ENCODE data around the gene RETREG1. TPM values are rescaled to one million over a fixed set of nuclear protein-coding genes. Genes with fewer than 3 reads are reported as not detected.

The RETREG1 gene
- total RNA-seq, 4 donors from 2014 or later: 0.51 to 12.5 (median 4.5) TPM

DNA sequence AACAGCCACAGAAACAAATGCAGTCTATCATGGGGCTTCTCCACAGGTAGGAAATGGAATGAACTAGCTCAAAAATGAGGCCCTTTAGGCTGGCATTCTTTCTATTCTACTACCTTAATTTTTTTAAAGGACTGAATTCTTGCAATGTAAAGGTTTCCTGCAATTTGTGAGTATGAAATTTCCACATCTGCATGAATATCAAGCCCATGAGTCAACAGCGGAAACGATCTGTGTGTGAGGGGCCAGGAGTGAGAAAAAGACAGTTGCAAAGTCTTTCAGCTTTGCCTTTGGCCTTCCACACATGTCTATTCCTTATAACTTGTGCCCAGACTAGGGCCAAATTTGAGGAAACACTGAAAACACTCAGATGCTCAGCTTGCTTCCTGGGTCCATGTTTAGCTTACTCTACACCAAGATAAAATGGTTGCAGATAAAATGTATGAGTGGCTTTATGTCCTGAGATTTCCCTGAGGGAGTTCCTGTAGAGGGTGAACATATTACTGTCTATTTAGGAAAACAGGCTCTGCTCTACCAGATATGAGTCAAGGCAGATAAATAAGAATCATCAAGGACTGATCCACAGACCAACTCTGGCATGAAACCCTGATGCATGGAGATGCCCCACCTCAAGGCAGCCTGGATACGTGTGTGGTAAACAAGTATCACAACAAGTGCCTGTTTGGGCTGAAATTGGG is 46.5 kb downstream of the RETREG1 start:
- Histone ChIP-seq H3K27ac (no peak overlapping the region), H3K4me1 (no peaks in the 10 kb centered on the region), H3K27me3 (no peaks in the 10 kb centered on the region), H3K36me3 (no peaks in the 10 kb centered on the region), H3K9me3 (no peaks in the 10 kb centered on the region), H3K4me3 (no peak overlapping the region)
- no peak for TF ChIP-seq POLR2A (IDR thresholded peaks at IDR 0.05)
- TF ChIP-seq, protein P1, sequence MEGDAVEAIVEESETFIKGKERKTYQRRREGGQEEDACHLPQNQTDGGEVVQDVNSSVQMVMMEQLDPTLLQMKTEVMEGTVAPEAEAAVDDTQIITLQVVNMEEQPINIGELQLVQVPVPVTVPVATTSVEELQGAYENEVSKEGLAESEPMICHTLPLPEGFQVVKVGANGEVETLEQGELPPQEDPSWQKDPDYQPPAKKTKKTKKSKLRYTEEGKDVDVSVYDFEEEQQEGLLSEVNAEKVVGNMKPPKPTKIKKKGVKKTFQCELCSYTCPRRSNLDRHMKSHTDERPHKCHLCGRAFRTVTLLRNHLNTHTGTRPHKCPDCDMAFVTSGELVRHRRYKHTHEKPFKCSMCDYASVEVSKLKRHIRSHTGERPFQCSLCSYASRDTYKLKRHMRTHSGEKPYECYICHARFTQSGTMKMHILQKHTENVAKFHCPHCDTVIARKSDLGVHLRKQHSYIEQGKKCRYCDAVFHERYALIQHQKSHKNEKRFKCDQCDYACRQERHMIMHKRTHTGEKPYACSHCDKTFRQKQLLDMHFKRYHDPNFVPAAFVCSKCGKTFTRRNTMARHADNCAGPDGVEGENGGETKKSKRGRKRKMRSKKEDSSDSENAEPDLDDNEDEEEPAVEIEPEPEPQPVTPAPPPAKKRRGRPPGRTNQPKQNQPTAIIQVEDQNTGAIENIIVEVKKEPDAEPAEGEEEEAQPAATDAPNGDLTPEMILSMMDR (IDR thresholded peaks at IDR 0.05): no peak
- no peak for DNase-seq
- intact Hi-C loops (cut with DNase I; ENCODE audit: low total_unique reads): no loop called here

DNA sequence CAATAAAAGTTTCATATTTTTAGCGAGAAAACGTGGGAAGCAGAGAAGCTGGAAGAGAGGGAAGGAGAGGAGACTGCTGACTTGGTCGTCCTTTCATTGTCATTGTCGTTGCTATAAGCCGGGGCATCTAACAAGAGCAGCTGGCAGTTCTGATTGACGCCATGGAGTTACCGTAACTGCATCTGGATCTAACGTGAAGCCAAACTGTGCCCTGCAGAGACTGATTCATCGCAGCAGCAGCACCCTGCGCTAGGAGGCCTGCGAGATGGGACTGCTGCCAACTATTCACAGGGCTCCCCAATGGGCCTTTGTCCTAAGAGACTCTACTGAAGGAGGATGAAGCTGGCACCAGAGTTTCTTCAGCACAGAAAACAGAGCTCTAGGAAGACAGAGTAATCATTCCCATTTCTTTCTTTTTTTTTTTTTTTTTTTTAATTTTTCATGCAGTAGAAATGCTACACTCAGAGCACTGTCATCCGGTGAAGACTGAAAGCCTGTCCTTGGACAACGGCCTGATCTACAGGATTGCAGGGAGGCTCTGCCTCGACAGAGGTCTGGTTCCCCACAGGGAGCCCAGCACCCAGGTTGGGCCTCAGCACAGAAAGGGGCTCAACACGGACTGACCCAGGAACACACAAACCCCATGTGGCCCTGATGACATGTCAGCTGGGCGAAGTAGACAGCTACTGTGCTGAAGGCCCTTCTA is 47.8 kb downstream of the RETREG1 start:
- Histone ChIP-seq H3K9me3 (no peaks in the 10 kb centered on the region), H3K27me3 (no peaks in the 10 kb centered on the region), H3K4me3 (no peak overlapping the region), H3K36me3 (no peaks in the 10 kb centered on the region), H3K4me1 (no peaks in the 10 kb centered on the region), H3K27ac (no peak overlapping the region)
- TF ChIP-seq, protein P1 (IDR thresholded peaks at IDR 0.05): no peak
- TF ChIP-seq POLR2A (IDR thresholded peaks at IDR 0.05): no peak
- no peak for DNase-seq
- intact Hi-C loops (cut with DNase I; ENCODE audit: low total_unique reads): no loop called here

DNA sequence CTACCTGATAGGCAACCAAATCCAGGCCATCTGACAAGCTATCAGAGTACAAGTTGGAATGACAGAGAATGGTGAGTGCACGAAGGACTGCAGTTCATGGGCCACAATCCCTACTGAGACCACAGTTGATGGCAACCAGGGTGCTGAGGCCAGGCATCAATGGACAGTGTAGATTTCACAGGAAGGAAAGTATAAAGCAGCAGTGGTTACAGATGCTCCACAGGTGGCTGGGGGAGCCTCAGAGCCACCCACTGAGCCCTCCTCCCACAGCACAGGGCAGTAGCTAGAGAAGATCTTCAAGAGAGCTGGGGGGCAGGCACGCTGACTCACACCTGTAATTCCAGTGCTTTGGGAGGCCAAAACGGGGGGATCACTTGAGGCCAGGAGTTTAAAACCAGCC is 49.4 kb downstream of the RETREG1 start:
- H3K36me3 ChIP-seq: no peaks in the 10 kb centered on the region
- H3K9me3 ChIP-seq: no peaks in the 10 kb centered on the region
- no peak for DNase-seq
- no peaks in the 10 kb centered on the region for H3K4me1 ChIP-seq
- no peak overlapping the region for H3K4me3 ChIP-seq
- H3K27me3 ChIP-seq: no peaks in the 10 kb centered on the region
- H3K27ac ChIP-seq: no peak overlapping the region
- intact Hi-C loops (cut with DNase I; ENCODE audit: low total_unique reads): no loop called here
- TF ChIP-seq POLR2A (IDR thresholded peaks at IDR 0.05): no peak
- TF ChIP-seq, protein P1 (IDR thresholded peaks at IDR 0.05): no peak

DNA sequence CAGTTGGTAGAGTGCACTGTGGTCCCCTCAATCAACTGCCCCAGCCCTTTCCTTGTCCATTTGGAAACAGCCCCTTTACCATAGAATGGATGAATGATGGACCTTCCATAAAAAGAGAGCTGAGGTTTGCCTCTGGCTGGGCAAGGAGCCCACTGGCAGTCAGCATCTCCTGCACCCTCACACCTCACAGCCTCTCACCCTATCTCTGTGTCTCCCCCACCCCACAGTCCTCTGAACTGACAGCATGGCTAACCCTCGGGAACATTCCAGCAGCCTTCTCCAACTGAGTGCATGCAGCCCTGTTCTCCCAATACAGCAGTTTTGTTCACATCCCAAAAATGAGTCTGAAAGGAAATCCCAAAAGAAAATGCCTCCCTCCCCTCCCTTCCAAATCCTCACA is 51.7 kb downstream of the RETREG1 start:
- Histone ChIP-seq H3K4me1 (no peaks in the 10 kb centered on the region), H3K4me3 (no peak overlapping the region), H3K9me3 (no peaks in the 10 kb centered on the region), H3K36me3 (no peaks in the 10 kb centered on the region), H3K27ac (no peak overlapping the region), H3K27me3 (no peaks in the 10 kb centered on the region)
- intact Hi-C loops (cut with DNase I; ENCODE audit: low total_unique reads): no loop called here
- TF ChIP-seq, protein P1 (IDR thresholded peaks at IDR 0.05): no peak
- TF ChIP-seq POLR2A (IDR thresholded peaks at IDR 0.05): no peak
- DNase-seq: no peak

DNA sequence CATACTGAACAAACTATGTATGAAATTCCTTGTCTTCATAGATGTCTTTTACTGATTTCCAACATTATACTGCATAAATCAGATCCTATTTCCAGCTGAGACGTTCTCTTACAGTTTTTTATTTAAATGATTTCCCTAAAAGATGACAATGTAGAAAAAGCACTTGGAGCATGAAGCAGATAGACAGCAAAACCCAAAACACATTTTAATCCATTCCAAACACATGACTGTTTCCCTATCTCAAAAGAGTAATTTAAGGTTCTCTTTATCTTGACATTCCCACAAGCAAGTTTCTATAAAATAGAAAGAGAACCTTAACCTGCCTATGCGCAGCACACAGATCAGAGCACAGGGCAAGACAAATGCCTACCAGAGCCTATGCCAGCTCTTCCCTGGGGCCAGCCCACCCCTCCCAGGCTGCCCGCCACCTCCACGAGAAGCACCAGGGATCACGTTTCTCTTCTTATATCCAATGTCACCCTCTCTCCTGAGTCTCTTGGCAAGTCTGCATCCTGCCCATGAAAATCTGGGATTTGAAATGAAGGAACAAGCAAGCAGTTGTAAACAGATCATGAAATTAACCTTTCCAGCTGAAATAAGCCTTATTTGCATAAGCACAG is 52.4 kb downstream of the RETREG1 start:
- Histone ChIP-seq H3K27ac (no peak overlapping the region), H3K27me3 (no peaks in the 10 kb centered on the region), H3K4me3 (no peak overlapping the region), H3K4me1 (no peaks in the 10 kb centered on the region), H3K9me3 (no peaks in the 10 kb centered on the region), H3K36me3 (no peaks in the 10 kb centered on the region)
- no peak for DNase-seq
- intact Hi-C loops (cut with DNase I; ENCODE audit: low total_unique reads): no loop called here
- TF ChIP-seq, protein P1 (IDR thresholded peaks at IDR 0.05): no peak
- no peak for TF ChIP-seq POLR2A (IDR thresholded peaks at IDR 0.05)
